Karpas-422 (cell line): ENCODE measurements around the gene QRICH2. TPM values are rescaled to one million over a fixed set of nuclear protein-coding genes. Genes with fewer than 3 reads are reported as not detected.

Experiments used
- DNase-seq: peaks from one replicate; pipeline ENCODE4 v3.0.0-alpha.2; 2015
- H2AFZ ChIP-seq: fragments of 200-600 bp; sonication (generic); 2 replicates; pipeline ENCODE4 v1.6.1; 2014; ENCODE audit warnings: antibody characterized with exemption, low read length, mixed read lengths
- H3K27ac ChIP-seq: fragments of 200-600 bp; sonication (generic); 2 replicates; pipeline ENCODE4 v1.5.1; 2014; ENCODE audit warnings: mild to moderate bottlenecking, low read length, moderate library complexity
- H3K27me3 ChIP-seq: fragments of 200-600 bp; sonication (generic); 2 replicates; pipeline ENCODE4 v1.6.1; 2014; ENCODE audit warnings: low read length, mixed read lengths
- H3K36me3 ChIP-seq: fragments of 200-600 bp; sonication (generic); 2 replicates; pipeline ENCODE4 v1.6.1; 2014; ENCODE audit warnings: low read length, mixed read lengths; ENCODE audit not compliant: insufficient read depth
- H3K4me1 ChIP-seq: fragments of 200-600 bp; sonication (generic); 2 replicates; pipeline ENCODE4 v1.6.1; 2014; ENCODE audit warnings: mild to moderate bottlenecking, low read length, mixed read lengths
- H3K4me2 ChIP-seq: fragments of 200-600 bp; sonication (generic); 2 replicates; pipeline ENCODE4 v1.6.1; 2014; ENCODE audit warnings: low read length, low read depth, mild to moderate bottlenecking; ENCODE audit not compliant: poor library complexity, severe bottlenecking
- H3K4me3 ChIP-seq: fragments of 200-600 bp; sonication (generic); 2 replicates; pipeline ENCODE4 v1.5.1; 2014; ENCODE audit warnings: mild to moderate bottlenecking, antibody characterized with exemption, low read length, mixed read lengths
- H3K79me2 ChIP-seq: fragments of 200-600 bp; sonication (generic); 2 replicates; pipeline ENCODE4 v1.6.1; 2014; ENCODE audit warnings: mild to moderate bottlenecking, low read length, mixed read lengths
- H3K9ac ChIP-seq: fragments of 200-600 bp; sonication (generic); 2 replicates; pipeline ENCODE4 v1.6.0; 2014; ENCODE audit warnings: low read length
- H3K9me2 ChIP-seq: fragments of 200-600 bp; sonication (generic), shearing (Covaris generic); replicated peaks from 2 replicates; pipeline ENCODE4 v1.6.0; 2014; ENCODE audit warnings: mild to moderate bottlenecking, low read length, moderate library complexity; ENCODE audit not compliant: insufficient read depth
- H3K9me3 ChIP-seq: fragments of 300-700, 200-600 bp; sonication (generic); 2 replicates; pipeline ENCODE4 v1.6.1; 2014; ENCODE audit warnings: low read length, mixed read lengths
- H4K20me1 ChIP-seq: fragments of 200-600 bp; sonication (generic); 2 replicates; pipeline ENCODE4 v1.6.1; 2014; ENCODE audit warnings: mild to moderate bottlenecking, antibody characterized with exemption, low read length, low read depth; ENCODE audit not compliant: insufficient read depth
- total RNA-seq: library from RNA; depleted of rRNA; stranded (reverse); fragments of >200 nt; shearing (Covaris generic); gene quantifications from 2 replicates; pipeline ENCODE4 v1.2.3, GENCODE V29; 2014; ENCODE audit warnings: low replicate concordance

QRICH2 gene
- total RNA-seq, 1 experiment from 2014 or later, result 3.1 TPM

DNA sequence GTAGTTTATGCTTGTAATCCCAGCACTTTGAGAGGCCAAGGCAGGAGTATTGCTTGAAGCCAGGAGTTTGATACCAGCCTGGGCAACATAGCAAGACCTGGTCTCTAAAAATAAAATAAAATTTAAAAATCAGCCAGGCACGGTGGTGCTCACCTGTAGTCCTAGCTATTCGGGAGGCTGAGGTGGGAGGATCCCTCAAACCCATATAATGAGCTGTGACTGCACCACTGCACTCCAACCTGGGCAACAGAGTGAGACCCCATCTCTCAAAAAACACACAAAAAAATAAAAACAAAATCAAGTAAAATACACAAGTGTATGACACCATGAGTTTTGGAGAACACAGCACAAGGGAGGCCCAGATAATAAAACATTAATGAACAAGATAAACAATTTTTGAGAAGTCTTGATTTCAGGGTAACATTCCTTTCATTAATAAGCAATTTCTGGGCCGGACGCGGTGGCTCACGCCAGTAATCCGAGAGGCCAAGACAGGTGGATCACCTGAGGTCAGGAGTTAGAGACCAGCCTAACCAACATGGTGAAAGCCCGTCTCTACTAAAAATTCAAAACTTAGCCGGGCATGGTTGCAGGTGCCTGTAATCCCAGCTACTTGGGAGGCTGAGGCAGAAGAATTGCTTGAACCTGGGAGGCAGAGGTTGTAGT, 27.8 kb upstream of the QRICH2 start:
- no peaks in the 10 kb centered on the region for H3K9me3 ChIP-seq
- no peaks in the 10 kb centered on the region for H3K9me2 ChIP-seq
- no peak overlapping the region for H3K4me3 ChIP-seq
- H3K36me3 ChIP-seq, result no peaks in the 10 kb centered on the region
- no peak overlapping the region for H3K4me2 ChIP-seq
- H3K27ac ChIP-seq, result no peak overlapping the region
- DNase-seq, result no peak
- H3K79me2 ChIP-seq, result peaks cover 22% of the 10 kb centered on the region
- no peak overlapping the region for H2AFZ ChIP-seq
- H4K20me1 ChIP-seq, result no peaks in the 10 kb centered on the region
- H3K9ac ChIP-seq, result no peak overlapping the region
- no peaks in the 10 kb centered on the region for H3K27me3 ChIP-seq
- no peaks in the 10 kb centered on the region for H3K4me1 ChIP-seq

DNA sequence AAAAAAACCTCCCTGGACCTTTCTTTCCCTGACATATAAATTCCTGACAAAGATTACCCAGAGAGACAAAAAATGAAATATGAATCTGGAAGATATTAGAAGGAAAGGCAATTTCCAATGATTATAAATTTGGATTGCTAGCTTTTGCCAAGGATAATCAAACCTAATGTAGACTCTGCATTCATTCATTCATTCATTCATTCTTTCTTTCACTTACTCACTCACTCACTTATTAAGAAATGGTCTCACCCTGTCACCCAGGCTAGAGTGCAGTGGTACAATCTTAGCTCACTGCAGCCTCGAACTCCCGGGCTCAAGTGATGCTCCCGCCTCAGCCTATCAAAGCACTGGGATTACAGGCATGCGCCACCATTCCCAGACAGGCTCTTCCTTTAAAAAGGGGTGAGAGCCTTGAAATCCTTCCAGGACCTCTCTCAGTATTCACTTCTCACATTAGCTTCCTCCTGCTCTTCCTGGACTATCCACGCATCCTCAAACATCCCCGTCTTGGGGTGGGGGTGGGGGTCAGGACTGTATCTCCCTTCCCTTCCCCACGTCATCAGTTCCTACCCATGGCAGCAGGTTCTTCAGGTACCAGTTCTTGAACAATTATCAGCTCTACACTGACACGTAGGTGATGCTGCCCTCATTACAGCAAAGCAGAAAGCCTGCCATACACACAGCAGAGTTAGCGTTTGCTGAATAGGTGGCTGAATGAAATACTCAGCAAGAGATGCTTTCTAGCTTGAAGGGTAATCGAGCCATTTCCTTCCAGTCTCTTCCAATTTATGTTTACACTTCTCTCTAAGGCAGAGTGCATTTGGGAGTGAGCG, 25.8 kb upstream of the QRICH2 start:
- Histone ChIP-seq H3K79me2 (peaks cover 22% of the 10 kb centered on the region), H3K4me1 (no peaks in the 10 kb centered on the region)

GRCh38 chr17:76331083-76331482, 23.0 kb upstream of the QRICH2 start:
- no peaks in the 10 kb centered on the region for H3K9me2 ChIP-seq
- H3K9me3 ChIP-seq, result no peaks in the 10 kb centered on the region
- no peak overlapping the region for H3K27ac ChIP-seq
- H3K4me2 ChIP-seq, result no peak overlapping the region
- DNase-seq, result no peak
- H3K9ac ChIP-seq, result no peak overlapping the region
- H3K79me2 ChIP-seq, result peaks cover 7% of the 10 kb centered on the region; the same call in 1 of the 2 replicates
- H2AFZ ChIP-seq, result no peak overlapping the region
- H3K4me3 ChIP-seq, result no peak overlapping the region
- no peaks in the 10 kb centered on the region for H3K27me3 ChIP-seq
- H3K36me3 ChIP-seq, result no peaks in the 10 kb centered on the region
- no peaks in the 10 kb centered on the region for H3K4me1 ChIP-seq
- H4K20me1 ChIP-seq, result no peaks in the 10 kb centered on the region

More for the DNA sequence above, 25.8 kb upstream of the QRICH2 start:
- H2AFZ ChIP-seq, result no peak overlapping the region
- no peaks in the 10 kb centered on the region for H3K27me3 ChIP-seq
- no peak overlapping the region for H3K4me2 ChIP-seq
- no peak overlapping the region for H3K9ac ChIP-seq
- H4K20me1 ChIP-seq, result no peaks in the 10 kb centered on the region
- no peaks in the 10 kb centered on the region for H3K9me2 ChIP-seq
- no peak for DNase-seq
- H3K9me3 ChIP-seq, result no peaks in the 10 kb centered on the region
- no peak overlapping the region for H3K4me3 ChIP-seq
- H3K36me3 ChIP-seq, result no peaks in the 10 kb centered on the region
- H3K27ac ChIP-seq, result no peak overlapping the region

- Histone ChIP-seq H3K9me2 (no peaks in the 10 kb centered on the region), H3K27ac (no peak overlapping the region), H3K9ac (no peak overlapping the region), H3K79me2 (0 out of 2 replicates have a peak, but pooled peaks cover 2% of the 10 kb centered on the region), H3K27me3 (no peaks in the 10 kb centered on the region), H3K4me1 (no peaks in the 10 kb centered on the region), H4K20me1 (no peaks in the 10 kb centered on the region), H3K9me3 (no peaks in the 10 kb centered on the region), H3K36me3 (no peaks in the 10 kb centered on the region), H3K4me2 (no peak overlapping the region), H3K4me3 (no peak overlapping the region), H2AFZ (no peak overlapping the region)
- DNase-seq, result no peak
Observed at GRCh38 chr17:76329664-76330063, 21.6 kb upstream of the QRICH2 start.

GRCh38 chr17:76327696-76328095, 19.6 kb upstream of the QRICH2 start:
- H3K9me3 ChIP-seq, result no peaks in the 10 kb centered on the region
- no peak overlapping the region for H3K4me2 ChIP-seq
- DNase-seq, result no peak
- H3K27me3 ChIP-seq, result no peaks in the 10 kb centered on the region
- H3K27ac ChIP-seq, result no peak overlapping the region
- no peaks in the 10 kb centered on the region for H3K4me1 ChIP-seq
- no peak overlapping the region for H2AFZ ChIP-seq
- H4K20me1 ChIP-seq, result no peaks in the 10 kb centered on the region
- no peaks in the 10 kb centered on the region for H3K9me2 ChIP-seq
- H3K9ac ChIP-seq, result no peak overlapping the region
- no peaks in the 10 kb centered on the region for H3K36me3 ChIP-seq
- H3K4me3 ChIP-seq, result no peak overlapping the region
- H3K79me2 ChIP-seq, result no peaks in the 10 kb centered on the region

- no peaks in the 10 kb centered on the region for H3K27me3 ChIP-seq
- H4K20me1 ChIP-seq, result no peaks in the 10 kb centered on the region
- H2AFZ ChIP-seq, result no peak overlapping the region
- H3K9me3 ChIP-seq, result no peaks in the 10 kb centered on the region
- no peaks in the 10 kb centered on the region for H3K79me2 ChIP-seq
- H3K9me2 ChIP-seq, result no peaks in the 10 kb centered on the region
- no peak for DNase-seq
- no peak overlapping the region for H3K27ac ChIP-seq
- H3K4me3 ChIP-seq, result no peak overlapping the region
- H3K4me2 ChIP-seq, result no peak overlapping the region
- H3K4me1 ChIP-seq, result no peaks in the 10 kb centered on the region
- H3K36me3 ChIP-seq, result no peaks in the 10 kb centered on the region
- no peak overlapping the region for H3K9ac ChIP-seq
Observed at GRCh38 chr17:76326306-76326705, 18.2 kb upstream of the QRICH2 start.

GRCh38 chr17:76318586-76318985, 10.5 kb upstream of the QRICH2 start:
- no peak for DNase-seq
- Histone ChIP-seq H3K4me1 (no peaks in the 10 kb centered on the region), H3K27ac (no peak overlapping the region), H3K27me3 (no peaks in the 10 kb centered on the region), H4K20me1 (no peaks in the 10 kb centered on the region), H3K36me3 (no peaks in the 10 kb centered on the region), H3K9me3 (no peaks in the 10 kb centered on the region), H3K79me2 (no peaks in the 10 kb centered on the region), H3K9me2 (no peaks in the 10 kb centered on the region), H3K4me2 (no peak overlapping the region), H3K4me3 (no peak overlapping the region), H3K9ac (no peak overlapping the region), H2AFZ (no peak overlapping the region)

GRCh38 chr17:76317535-76317934, 9.5 kb upstream of the QRICH2 start:
- Histone ChIP-seq H3K9me2 (no peaks in the 10 kb centered on the region), H3K9ac (no peak overlapping the region), H3K4me1 (no peaks in the 10 kb centered on the region), H3K4me3 (no peak overlapping the region), H3K4me2 (no peak overlapping the region), H3K27me3 (no peaks in the 10 kb centered on the region), H4K20me1 (no peaks in the 10 kb centered on the region), H3K36me3 (no peaks in the 10 kb centered on the region), H2AFZ (no peak overlapping the region), H3K9me3 (no peaks in the 10 kb centered on the region), H3K79me2 (no peaks in the 10 kb centered on the region), H3K27ac (no peak overlapping the region)
- DNase-seq, result no peak
